ENCODE data around the gene UBE3A.

- TF ChIP-seq CTCF (conservative IDR thresholded peaks at IDR 0.05 in 1 of 2, IDR thresholded peaks at IDR 0.05 in 1 of 2; ENCODE audit: extremely low read depth in 1 of 2, insufficient read depth in 1 of 2, low read depth in 1 of 2, low read length in 2 of 2) = no peak
- TF ChIP-seq EZH2 (IDR thresholded peaks at IDR 0.05; ENCODE audit: borderline replicate concordance, low read length) = no peak
Measured at GRCh38 chr15:25347707-25348106, 91.1 kb downstream of the UBE3A start.

All from mammary epithelial cell (primary cell).